H1 (cell line): ENCODE data around the gene LRP8. TPM values are rescaled to one million over a fixed set of nuclear protein-coding genes. Genes with fewer than 3 reads are reported as not detected.

ENCODE experiments used
- ATF3 ChIP-seq: IDR thresholded peaks from 2 replicates; pipeline ENCODE4 v1.6.1; 2011; ENCODE audit warnings: low read depth, mild to moderate bottlenecking, low read length; ENCODE audit not compliant: insufficient read depth
- SIX5 ChIP-seq: IDR thresholded peaks from 2 replicates; pipeline ENCODE4 v1.6.1; 2011; ENCODE audit warnings: mild to moderate bottlenecking, low read depth, low read length
- polyA plus RNA-seq, 7 experiments: library from polyadenylated mRNA; depleted of rRNA in 3 of 7; stranded (reverse) in 5 of 7; unstranded in 2 of 7; fragments of >200 nt in 5 of 7; fragments of 200-250 nt in 2 of 7; gene quantifications; 1 replicate in 5 of 7; 2 replicates in 1 of 7; 4 replicates in 1 of 7; pipeline versions ENCODE4 v1.2.1 to v1.2.3, GENCODE V29; 2011 to 2013; ENCODE audit warnings: missing spikeins in 2 of 7, mixed read lengths in 2 of 7
- total RNA-seq: library from RNA; stranded (reverse); fragmentation: NEBNext Ultra II Directional; extraction: Animal tissue kit (Norgen Biotek cat#: 25700); gene quantifications from 2 replicates; pipeline ENCODE4 v1.2.1, GENCODE V29; 2021

LRP8 gene
- total and polyA plus RNA-seq, 2 of the 8 experiments (the other 6 are each of a cell fraction or from before 2014, with no cell fraction given) = 63.2 to 66.4 TPM

- TF ChIP-seq SIX5 (no peak), ATF3 (no peak)
Measured at GRCh38 chr1:53352561-53352960, 24.7 kb upstream of the LRP8 start (continued).
